Subcutaneous abdominal adipose tissue (tissue), 5 donors: ENCODE data around the gene NAXE.

Experiments
- H3K27ac ChIP-seq: one replicate; pipeline ENCODE4 v1.7.0; 2013; ENCODE audit warnings: low read depth, mild to moderate bottlenecking, inconsistent platforms, low read length, moderate library complexity
- H3K27me3 ChIP-seq, 5 donors: one replicate each; pipeline ENCODE4 v1.7.0; 2013; ENCODE audit warnings: low read length in 5 of 5, inconsistent platforms in 1 of 5; ENCODE audit not compliant: control insufficient read depth in 5 of 5, insufficient read depth in 4 of 5
- H3K36me3 ChIP-seq, 5 donors: one replicate each; pipeline ENCODE4 v1.7.0; 2013; ENCODE audit warnings: low read length in 5 of 5; ENCODE audit not compliant: control insufficient read depth in 5 of 5, insufficient read depth in 5 of 5
- H3K4me1 ChIP-seq, 5 donors: one replicate each; pipeline ENCODE4 v1.7.0; 2013; ENCODE audit warnings: low read length in 5 of 5, mild to moderate bottlenecking in 3 of 5, moderate library complexity in 1 of 5; ENCODE audit not compliant: control insufficient read depth in 5 of 5, insufficient read depth in 5 of 5
- H3K4me3 ChIP-seq, 5 donors: one replicate each; pipeline ENCODE4 v1.7.0; 2013; ENCODE audit warnings: low read length in 5 of 5, low read depth in 1 of 5
- H3K9ac ChIP-seq, 5 donors: one replicate each; pipeline ENCODE4 v1.7.0; 2013; ENCODE audit warnings: low read length in 5 of 5, mild to moderate bottlenecking in 4 of 5, moderate library complexity in 3 of 5
- H3K9me3 ChIP-seq, 5 donors: one replicate each; pipeline ENCODE4 v1.7.0; 2013; ENCODE audit warnings: low read length in 5 of 5; ENCODE audit not compliant: control insufficient read depth in 5 of 5
- donor health status: healthy.
- donor health status: healthy.
- donor health status: healthy.
- donor health status: healthy.
- donor health status: healthy.

NAXE gene

GRCh38 chr1:156616463-156616862, 24.9 kb downstream of the NAXE start:
- H3K4me1 ChIP-seq = peaks cover 0 to 8% (median 5%) of the 10 kb centered on the region in 5 donors
- H3K36me3 ChIP-seq = no peaks in the 10 kb centered on the region
- no peak overlapping the region for H3K4me3 ChIP-seq
- H3K9me3 ChIP-seq = no peaks in the 10 kb centered on the region
- no peak overlapping the region for H3K27ac ChIP-seq
- H3K27me3 ChIP-seq = peaks cover 4 to 35% (median 28%) of the 10 kb centered on the region in 5 donors
- H3K9ac ChIP-seq = no peak overlapping the region

GRCh38 chr1:156618853-156619581, 27.4 kb downstream of the NAXE start, which contains the start of gene HAPLN2:
TSS of gene HAPLN2 (plus strand) at chr1:156619415. CDS start at chr1:156623491, 4,076 bp downstream.
- Histone ChIP-seq H3K36me3 (no peaks in the 10 kb centered on the region), H3K27ac (no peak within 1 kb of the TSS), H3K9ac (no peak within 1 kb of the TSS), H3K4me1 (peaks cover 2 to 14% (median 9%) of the 10 kb centered on the region in 5 donors), H3K9me3 (no peaks in the 10 kb centered on the region), H3K4me3 (no peak within 1 kb of the TSS), H3K27me3 (peaks cover 6 to 44% (median 33%) of the 10 kb centered on the region in 5 donors)

GRCh38 chr1:156619582-156619955, 28.0 kb downstream of the NAXE start:
- Histone ChIP-seq H3K36me3 (no peaks in the 10 kb centered on the region), H3K4me3 (no peak overlapping the region), H3K9ac (no peak overlapping the region), H3K4me1 (peaks cover 2 to 19% (median 14%) of the 10 kb centered on the region in 5 donors), H3K9me3 (no peaks in the 10 kb centered on the region), H3K27ac (no peak overlapping the region), H3K27me3 (peaks cover 12 to 50% (median 39%) of the 10 kb centered on the region in 5 donors)

- H3K9me3 ChIP-seq = no peaks in the 10 kb centered on the region
- H3K36me3 ChIP-seq = no peaks in the 10 kb centered on the region
- H3K4me3 ChIP-seq = no peak overlapping the region
- no peak overlapping the region for H3K27ac ChIP-seq
- peaks cover 17 to 59% (median 45%) of the 10 kb centered on the region in 5 donors for H3K27me3 ChIP-seq
- no peak overlapping the region for H3K9ac ChIP-seq
- peaks cover 0 to 26% (median 24%) of the 10 kb centered on the region in 5 donors for H3K4me1 ChIP-seq
Observed at GRCh38 chr1:156622581-156623297, 31.2 kb downstream of the NAXE start.

DNA sequence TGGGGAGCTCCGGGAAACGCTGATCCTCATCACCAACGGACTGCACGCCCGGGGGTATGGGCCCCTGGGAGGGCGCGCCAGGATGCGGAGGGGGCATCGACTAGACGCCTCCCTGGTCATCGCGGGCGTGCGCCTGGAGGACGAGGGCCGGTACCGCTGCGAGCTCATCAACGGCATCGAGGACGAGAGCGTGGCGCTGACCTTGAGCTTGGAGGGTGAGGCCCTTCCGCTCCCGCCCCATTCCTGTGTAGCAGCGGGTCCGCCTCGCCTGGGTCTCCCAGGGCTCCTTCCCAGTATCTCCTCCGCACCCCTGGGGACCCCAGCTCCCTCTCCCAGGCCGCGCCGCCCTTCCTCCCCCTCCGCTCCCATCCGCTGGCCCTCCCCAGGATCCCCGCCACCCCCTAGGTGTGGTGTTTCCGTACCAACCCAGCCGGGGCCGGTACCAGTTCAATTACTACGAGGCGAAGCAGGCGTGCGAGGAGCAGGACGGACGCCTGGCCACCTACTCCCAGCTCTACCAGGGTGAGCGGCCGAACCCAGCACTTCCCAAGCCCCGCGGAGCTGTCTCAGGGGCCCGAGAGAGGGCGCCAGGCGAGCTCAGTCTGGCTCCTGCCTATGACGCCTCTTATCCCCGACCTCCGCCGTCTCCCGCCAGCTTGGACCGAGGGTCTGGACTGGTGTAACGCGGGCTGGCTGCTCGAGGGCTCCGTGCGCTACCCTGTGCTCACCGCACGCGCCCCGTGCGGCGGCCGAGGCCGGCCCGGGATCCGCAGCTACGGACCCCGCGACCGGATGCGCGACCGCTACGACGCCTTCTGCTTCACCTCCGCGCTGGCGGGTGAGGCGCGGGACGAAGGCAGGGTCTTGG, 32.6 kb downstream of the NAXE start:
- Histone ChIP-seq H3K27ac (no peak overlapping the region), H3K27me3 (peaks cover 17 to 55% (median 40%) of the 10 kb centered on the region in 5 donors), H3K4me1 (peaks cover 0 to 26% (median 24%) of the 10 kb centered on the region in 5 donors), H3K4me3 (peak overlapping the region in 4 of 5 donors; percentile 36 to 62 (median 52)), H3K36me3 (no peaks in the 10 kb centered on the region), H3K9me3 (no peaks in the 10 kb centered on the region), H3K9ac (no peak overlapping the region)

- Histone ChIP-seq H3K4me3 (peak overlapping the region in 4 of 5 donors; percentile 36 to 62 (median 52)), H3K27me3 (peaks cover 18 to 49% (median 35%) of the 10 kb centered on the region in 5 donors), H3K4me1 (peaks cover 0 to 26% (median 24%) of the 10 kb centered on the region in 5 donors), H3K9ac (no peak overlapping the region), H3K36me3 (no peaks in the 10 kb centered on the region), H3K27ac (no peak overlapping the region), H3K9me3 (no peaks in the 10 kb centered on the region)
Observed at GRCh38 chr1:156624814-156625435, 33.3 kb downstream of the NAXE start.

GRCh38 chr1:156625436-156626078, 34.0 kb downstream of the NAXE start:
- Histone ChIP-seq H3K4me3 (peak overlapping the region in 2 of 5 donors; percentile 9 to 54), H3K9ac (no peak overlapping the region), H3K27ac (no peak overlapping the region), H3K27me3 (peaks cover 18 to 46% (median 36%) of the 10 kb centered on the region in 5 donors), H3K4me1 (peaks cover 0 to 26% (median 24%) of the 10 kb centered on the region in 5 donors), H3K36me3 (no peaks in the 10 kb centered on the region), H3K9me3 (no peaks in the 10 kb centered on the region)

GRCh38 chr1:156626079-156626438, 34.5 kb downstream of the NAXE start:
- Histone ChIP-seq H3K27ac (no peak overlapping the region), H3K9me3 (no peaks in the 10 kb centered on the region), H3K9ac (no peak overlapping the region), H3K4me1 (peaks cover 0 to 26% (median 24%) of the 10 kb centered on the region in 5 donors), H3K36me3 (no peaks in the 10 kb centered on the region), H3K27me3 (peaks cover 18 to 46% (median 34%) of the 10 kb centered on the region in 5 donors), H3K4me3 (no peak overlapping the region)

- H3K27ac ChIP-seq = no peak overlapping the region
- peaks cover 18 to 48% (median 39%) of the 10 kb centered on the region in 5 donors for H3K27me3 ChIP-seq
- H3K9ac ChIP-seq = no peak overlapping the region
- H3K9me3 ChIP-seq = no peaks in the 10 kb centered on the region
- H3K4me3 ChIP-seq = no peak overlapping the region
- peaks cover 0 to 26% (median 24%) of the 10 kb centered on the region in 5 donors for H3K4me1 ChIP-seq
- H3K36me3 ChIP-seq = no peaks in the 10 kb centered on the region
Observed at GRCh38 chr1:156627313-156627880, 35.8 kb downstream of the NAXE start.
